A549 (cell line): ENCODE measurements around the gene TSHZ2. TPM values are rescaled to one million over a fixed set of nuclear protein-coding genes. Genes with fewer than 3 reads are reported as not detected.
"Not testable (repeated sequence)": the region's sequence is repeated elsewhere in the genome, so short reads cannot be mapped to it uniquely, and the experiment has no call there.

Experiments used
- ATAC-seq, 2 experiments: fragments of 200-7000 bp in 1 of 2; fragments of >200 bp in 1 of 2; cut with Nextera tagmentation in 1 of 2; cut with Tn5 transposase in 1 of 2; 3 replicates each; pipeline versions ENCODE4 v1.8.0 to v1.9.1; 2018 to 2020; ENCODE audit warnings: mild to moderate bottlenecking in 1 of 2, moderate library complexity in 1 of 2
- CTCF ChIA-PET: fragments of 300-600 bp; sonication (Branson Sonifier 250); formaldehyde crosslinking; extraction: SDS; loops from one replicate; lab custom pipeline; 2021; ENCODE audit warnings: antibody characterized with exemption, inconsistent platforms; lab: Yijun Ruan, JAX
- POLR2A ChIA-PET: fragments of 350-600 bp; formaldehyde crosslinking; extraction: SDS; loops from one replicate; lab custom pipeline; 2021; ENCODE audit warnings: antibody characterized with exemption, inconsistent platforms; lab: Yijun Ruan, JAX
- DNase-seq, 2 experiments: peaks; one replicate each; pipeline versions ENCODE4 v3.0.0 to v3.0.0-alpha.2; 2011 to 2016; ENCODE audit warnings: low read depth in 1 of 2, low spot score in 1 of 2
- FAIRE-seq: peaks from 2 replicates; lab custom pipeline; 2011; peaks lifted over from hg19 to GRCh38; lab: Jason Lieb, UNC
- H3K27ac ChIP-seq, 2 experiments: fragments of >200 bp; sonication (Bioruptor Twin); formaldehyde crosslinking; 3 replicates each; pipeline ENCODE4 v1.5.1; 2016 to 2017
- H3K4me1 ChIP-seq: fragments of >200 bp; sonication (Bioruptor Twin); formaldehyde crosslinking; 3 replicates; pipeline ENCODE4 v1.6.1; 2016
- H3K4me2 ChIP-seq: fragments of >200 bp; sonication (Bioruptor Twin); formaldehyde crosslinking; 3 replicates; pipeline ENCODE4 v1.6.1; 2016
- H3K4me3 ChIP-seq: fragments of >200 bp; sonication (Bioruptor Twin); formaldehyde crosslinking; 3 replicates; pipeline ENCODE4 v1.5.1; 2016
- H3K9me3 ChIP-seq: fragments of >200 bp; sonication (Bioruptor Twin); formaldehyde crosslinking; 3 replicates; pipeline ENCODE4 v1.6.1; 2016
- BHLHE40 ChIP-seq: IDR thresholded peaks from 2 replicates; pipeline ENCODE4 v1.6.1; 2012; ENCODE audit warnings: low read depth, low read length, inconsistent platforms
- CBX8 ChIP-seq: fragments of 200-600 bp; sonication (generic); IDR thresholded peaks from 2 replicates; pipeline ENCODE4 v1.6.1; 2016
- CEBPB ChIP-seq, 2 experiments: fragments of >200 bp in 1 of 2; sonication (Bioruptor Twin) in 1 of 2; formaldehyde crosslinking in 1 of 2; IDR thresholded peaks; 2 replicates each; pipeline ENCODE4 v1.6.1; 2012 to 2016
- CHD2 ChIP-seq: fragments of 150-350 bp; IDR thresholded peaks from 2 replicates; pipeline ENCODE4 v1.6.1; 2014; ENCODE audit warnings: low read length; ENCODE audit not compliant: partially characterized antibody
- EHF ChIP-seq: fragments of 250-450 bp; sonication (Bioruptor Pico); IDR thresholded peaks from 2 replicates; pipeline ENCODE4 v1.5.0; 2020; ENCODE audit warnings: mild to moderate bottlenecking
- FOSB ChIP-seq: fragments of 250-450 bp; sonication (Bioruptor Pico); IDR thresholded peaks from 2 replicates; pipeline ENCODE4 v1.5.0; 2020; ENCODE audit warnings: mild to moderate bottlenecking, moderate library complexity
- FOSL2 ChIP-seq, 2 experiments: fragments of 450-650 bp in 1 of 2; fragments of >200 bp in 1 of 2; sonication (Bioruptor Twin) in 1 of 2; formaldehyde crosslinking; IDR thresholded peaks; 2 replicates each; pipeline versions ENCODE4 v1.5.0 to v1.6.1; 2016 to 2020; ENCODE audit warnings: mild to moderate bottlenecking in 1 of 2, moderate library complexity in 1 of 2
- GATA3 ChIP-seq: IDR thresholded peaks from 2 replicates; pipeline ENCODE4 v1.6.1; 2012; ENCODE audit warnings: borderline replicate concordance
- HOXB13 ChIP-seq: fragments of 250-450 bp; sonication (Bioruptor Pico); IDR thresholded peaks from 2 replicates; pipeline ENCODE4 v1.5.0; 2020; ENCODE audit warnings: low read depth, mild to moderate bottlenecking, moderate library complexity
- KDM1A ChIP-seq: fragments of 200-600 bp; sonication (generic); IDR thresholded peaks from 2 replicates; pipeline ENCODE4 v1.6.1; 2016; ENCODE audit warnings: low read depth, mild to moderate bottlenecking
- MAFK ChIP-seq: fragments of 450-650 bp; IDR thresholded peaks from 2 replicates; pipeline ENCODE4 v1.6.1; 2014; ENCODE audit not compliant: partially characterized antibody
- MYC ChIP-seq: IDR thresholded peaks from 2 replicates; pipeline ENCODE4 v1.6.1; 2012; ENCODE audit warnings: mild to moderate bottlenecking, inconsistent platforms, low read length, improper control_type of control experiment, borderline replicate concordance
- POLR2AphosphoS2 ChIP-seq: conservative IDR thresholded peaks from 2 replicates; pipeline ENCODE4 v1.6.1; 2012; ENCODE audit warnings: low read length, improper control_type of control experiment, inconsistent platforms
- RAD21 ChIP-seq, 2 experiments: fragments of >200 bp in 1 of 2; sonication (Bioruptor Twin) in 1 of 2; formaldehyde crosslinking in 1 of 2; IDR thresholded peaks in 1 of 2; conservative IDR thresholded peaks in 1 of 2; 2 replicates in 1 of 2; 3 replicates in 1 of 2; pipeline ENCODE4 v1.6.1; 2012 to 2018; ENCODE audit warnings: inconsistent platforms in 1 of 2
- RCOR1 ChIP-seq: fragments of 150-350 bp; IDR thresholded peaks from 2 replicates; pipeline ENCODE4 v1.6.1; 2014; ENCODE audit warnings: antibody characterized with exemption, low read length, low read depth
- RNF2 ChIP-seq: fragments of 200-600 bp; sonication (generic); IDR thresholded peaks from 2 replicates; pipeline ENCODE4 v1.6.1; 2016; ENCODE audit warnings: low read depth, mild to moderate bottlenecking, antibody characterized with exemption, moderate library complexity, borderline replicate concordance
- TP53 ChIP-seq: fragments of 250-450 bp; sonication (Bioruptor Pico); IDR thresholded peaks from 2 replicates; pipeline ENCODE4 v1.5.0; 2021; ENCODE audit warnings: mild to moderate bottlenecking, moderate library complexity
- ZFP36 ChIP-seq: fragments of 450-650 bp; IDR thresholded peaks from 2 replicates; pipeline ENCODE4 v1.6.1; 2014; ENCODE audit warnings: borderline replicate concordance; ENCODE audit not compliant: partially characterized antibody
- ZNF302 ChIP-seq: fragments of 250-450 bp; sonication (Bioruptor Pico); IDR thresholded peaks from 2 replicates; pipeline ENCODE4 v1.9.0; 2021; ENCODE audit warnings: inconsistent platforms, mild to moderate bottlenecking, moderate library complexity
- ZSCAN20 ChIP-seq: fragments of 250-450 bp; sonication (Bioruptor Pico); IDR thresholded peaks from 2 replicates; pipeline ENCODE4 v1.8.0; 2022; ENCODE audit warnings: mild to moderate bottlenecking, moderate library complexity
- WGBS: methylation state at CpG from one replicate; pipeline ENCODE4 v1.1.6; 2017; ENCODE audit errors: missing lambda C conversion rate; 5-methylcytosine and 5-hydroxymethylcytosine counted together
- polyA plus RNA-seq, 4 experiments: library from polyadenylated mRNA; depleted of rRNA in 3 of 4; stranded (reverse); fragments of >200 nt; fragmentation: RNase III in 1 of 4; extraction: RNeasy Plus Mini Kit Qiagen cat#74134 plus additional on column Dnase treatment in 1 of 4; gene quantifications; 2 replicates in 3 of 4; 3 replicates in 1 of 4; pipeline ENCODE4 v1.2.3, GENCODE V29; 2011 to 2017
- TF ChIP-seq, protein P1 (sequence below): fragments of 150-350 bp; IDR thresholded peaks from 2 replicates; pipeline ENCODE4 v1.6.1; 2014; ENCODE audit warnings: low read depth, mild to moderate bottlenecking, low read length
- TF ChIP-seq, protein P2 (sequence below): fragments of 450-650 bp; IDR thresholded peaks from 2 replicates; pipeline ENCODE4 v1.6.1; 2014; ENCODE audit warnings: antibody characterized with exemption
- TF ChIP-seq, protein P3 (sequence below): IDR thresholded peaks from 2 replicates; pipeline ENCODE4 v1.6.1; 2012

TSHZ2 gene
- polyA plus RNA-seq, 2 of the 4 experiments (the other 2 are of a cell fraction) = not detected

DNA sequence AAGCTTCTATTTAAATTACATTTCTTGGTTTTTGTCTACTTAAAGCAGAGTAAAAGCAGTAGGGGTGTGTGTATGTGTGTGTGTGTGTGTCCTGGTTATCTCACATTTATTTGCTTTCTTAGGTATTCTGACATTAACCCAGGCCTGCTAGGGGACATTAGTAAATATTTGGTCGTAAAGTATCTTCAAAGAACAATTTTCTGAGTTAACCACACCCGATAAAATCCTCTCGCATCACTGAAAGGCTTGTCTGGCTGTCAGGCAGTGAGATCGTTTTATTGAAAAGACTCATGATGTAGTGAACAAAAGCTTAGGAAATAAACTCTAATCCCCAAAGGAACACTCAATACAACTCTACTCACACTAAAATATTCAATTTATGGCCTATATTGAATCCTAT, 543.6 kb downstream of the TSHZ2 start:
- Histone ChIP-seq H3K9me3 (no peaks in the 10 kb centered on the region), H3K27ac (no peak overlapping the region), H3K4me3 (no peak overlapping the region), H3K4me1 (no peaks in the 10 kb centered on the region), H3K4me2 (no peak overlapping the region)
- ChIA-PET CTCF (interaction anchor here (1.9 kb wide), 1 partner anchor 32 kb away, joined by 6 read pairs; no protein-coding TSS in a partner anchor), POLR2A (no interaction called here)
- FAIRE-seq (no peak), DNase-seq (no peak), ATAC-seq (no peak)
- TF ChIP-seq BHLHE40 (no peak), FOSB (CRISPR knock-in tag) (no peak), EHF (CRISPR knock-in tag) (no peak), GATA3 (no peak), MAFK (no peak), MYC (no peak), CBX8 (no peak)
- 32% methylated on average over 4 of the region's 4 CpGs for WGBS

DNA sequence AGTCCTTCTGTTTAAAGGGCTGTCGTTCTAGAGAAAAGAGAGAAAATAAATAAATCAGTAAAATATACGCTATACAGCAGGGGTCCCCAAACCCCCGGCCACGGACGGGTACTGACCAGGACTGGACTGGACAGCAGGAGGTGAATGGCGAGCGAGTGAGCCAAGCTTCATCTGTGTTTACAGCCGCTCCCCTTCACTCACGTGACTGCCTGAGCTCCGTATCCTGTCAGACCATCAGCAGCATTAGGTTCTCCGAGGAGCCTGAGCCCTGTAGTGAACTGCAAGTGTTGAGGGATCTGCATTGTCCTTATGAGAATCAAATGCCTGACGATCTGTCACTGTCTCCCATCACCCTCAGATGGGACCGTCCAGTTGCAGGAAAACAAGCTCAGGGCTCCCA, 545.0 kb downstream of the TSHZ2 start:
- ChIA-PET POLR2A (no interaction called here), CTCF (interaction anchor here (1.9 kb wide), 1 partner anchor 31 kb away, joined by 6 read pairs; no protein-coding TSS in a partner anchor)
- no peaks in the 10 kb centered on the region for H3K9me3 ChIP-seq
- DNase-seq (no peak), FAIRE-seq (no peak), ATAC-seq (peak in 1 of 2 experiments; percentile 56; a peak in 3 of 6 replicates)
- TF ChIP-seq HOXB13 (CRISPR knock-in tag) (no peak), RCOR1 (no peak), RAD21 (conservative IDR thresholded peaks at IDR 0.05 in 1 of 2, IDR thresholded peaks at IDR 0.05 in 1 of 2) (no peak), TP53 (no peak), RNF2 (no peak), POLR2AphosphoS2 (no peak), CEBPB (IDR thresholded peaks at IDR 0.05) (no peak), ZFP36 (no peak), ZSCAN20 (CRISPR knock-in tag) (no peak), FOSB (CRISPR knock-in tag) (no peak), KDM1A (no peak), CHD2 (no peak), ZNF302 (CRISPR knock-in tag) (no peak)
- TF ChIP-seq, protein P1, sequence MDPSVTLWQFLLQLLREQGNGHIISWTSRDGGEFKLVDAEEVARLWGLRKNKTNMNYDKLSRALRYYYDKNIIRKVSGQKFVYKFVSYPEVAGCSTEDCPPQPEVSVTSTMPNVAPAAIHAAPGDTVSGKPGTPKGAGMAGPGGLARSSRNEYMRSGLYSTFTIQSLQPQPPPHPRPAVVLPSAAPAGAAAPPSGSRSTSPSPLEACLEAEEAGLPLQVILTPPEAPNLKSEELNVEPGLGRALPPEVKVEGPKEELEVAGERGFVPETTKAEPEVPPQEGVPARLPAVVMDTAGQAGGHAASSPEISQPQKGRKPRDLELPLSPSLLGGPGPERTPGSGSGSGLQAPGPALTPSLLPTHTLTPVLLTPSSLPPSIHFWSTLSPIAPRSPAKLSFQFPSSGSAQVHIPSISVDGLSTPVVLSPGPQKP = no peak
- TF ChIP-seq, protein P2, sequence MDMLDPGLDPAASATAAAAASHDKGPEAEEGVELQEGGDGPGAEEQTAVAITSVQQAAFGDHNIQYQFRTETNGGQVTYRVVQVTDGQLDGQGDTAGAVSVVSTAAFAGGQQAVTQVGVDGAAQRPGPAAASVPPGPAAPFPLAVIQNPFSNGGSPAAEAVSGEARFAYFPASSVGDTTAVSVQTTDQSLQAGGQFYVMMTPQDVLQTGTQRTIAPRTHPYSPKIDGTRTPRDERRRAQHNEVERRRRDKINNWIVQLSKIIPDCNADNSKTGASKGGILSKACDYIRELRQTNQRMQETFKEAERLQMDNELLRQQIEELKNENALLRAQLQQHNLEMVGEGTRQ = no peak
- TF ChIP-seq, protein P3, sequence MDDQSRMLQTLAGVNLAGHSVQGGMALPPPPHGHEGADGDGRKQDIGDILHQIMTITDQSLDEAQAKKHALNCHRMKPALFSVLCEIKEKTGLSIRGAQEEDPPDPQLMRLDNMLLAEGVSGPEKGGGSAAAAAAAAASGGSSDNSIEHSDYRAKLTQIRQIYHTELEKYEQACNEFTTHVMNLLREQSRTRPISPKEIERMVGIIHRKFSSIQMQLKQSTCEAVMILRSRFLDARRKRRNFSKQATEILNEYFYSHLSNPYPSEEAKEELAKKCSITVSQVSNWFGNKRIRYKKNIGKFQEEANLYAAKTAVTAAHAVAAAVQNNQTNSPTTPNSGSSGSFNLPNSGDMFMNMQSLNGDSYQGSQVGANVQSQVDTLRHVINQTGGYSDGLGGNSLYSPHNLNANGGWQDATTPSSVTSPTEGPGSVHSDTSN = no peak
- peak overlapping the region; percentile 27; the same call in 2 of the 3 replicates for H3K4me2 ChIP-seq
- H3K4me1 ChIP-seq = peaks cover 5% of the 10 kb centered on the region; the same call in 1 of the 3 replicates
- WGBS = 62% methylated on average over 13 of the region's 13 CpGs
- no peak overlapping the region for H3K27ac ChIP-seq
- H3K4me3 ChIP-seq = no peak overlapping the region

GRCh38 chr20:53521421-53521820, 549.3 kb downstream of the TSHZ2 start:
- not testable (repeated sequence) for TF ChIP-seq FOSL2 (IDR thresholded peaks at IDR 0.05)
- TF ChIP-seq FOSL2 (CRISPR knock-in tag; IDR thresholded peaks at IDR 0.05) = 0 out of 2 replicates have a peak, but pooled peaks have one; percentile 31
- TF ChIP-seq, all 56 proteins: peak for 1; not testable (repeated sequence) for 55
- CTCF ChIA-PET = interaction anchor here (1.6 kb wide), 1 partner anchor 8 kb away, joined by 4 read pairs; no protein-coding TSS in a partner anchor
- ATAC-seq (peak; percentile 27 to 39; a peak in 1 of 6 replicates), DNase-seq (peak; percentile 14 to 29)
- H3K9me3 ChIP-seq, H3K27ac ChIP-seq, FAIRE-seq, POLR2A ChIA-PET, H3K4me1 ChIP-seq, H3K4me3 ChIP-seq, H3K4me2 ChIP-seq: not testable (repeated sequence)
- WGBS = 5% methylated on average over 5 of the region's 5 CpGs
